Esophagus (tissue), 2 donors: ENCODE results near the gene PUM1. TPM values are rescaled to one million over a fixed set of nuclear protein-coding genes. Genes with fewer than 3 reads are reported as not detected.
"Not testable (repeated sequence)": the region's sequence is repeated elsewhere in the genome, so short reads cannot be mapped to it uniquely, and the experiment has no call there.

Source experiments
- H3K27ac ChIP-seq, 2 donors: one replicate each; pipeline ENCODE4 v1.5.1; 2013; ENCODE audit warnings: low read depth in 2 of 2, mild to moderate bottlenecking in 2 of 2, inconsistent platforms in 1 of 2, low read length in 1 of 2, moderate library complexity in 1 of 2
- H3K27me3 ChIP-seq, 2 donors: one replicate each; pipeline ENCODE4 v1.6.1; 2013; ENCODE audit warnings: low read length in 2 of 2, control low read depth in 1 of 2, mild to moderate bottlenecking in 1 of 2; ENCODE audit not compliant: insufficient read depth in 2 of 2, control insufficient read depth in 1 of 2
- H3K36me3 ChIP-seq, 2 donors: one replicate each; pipeline ENCODE4 v1.6.1; 2013; ENCODE audit warnings: low read length in 1 of 2; ENCODE audit not compliant: control insufficient read depth in 2 of 2, insufficient read depth in 2 of 2
- H3K4me1 ChIP-seq, 2 donors: one replicate each; pipeline ENCODE4 v1.6.1; 2013; ENCODE audit warnings: low read length in 1 of 2; ENCODE audit not compliant: control insufficient read depth in 2 of 2, insufficient read depth in 2 of 2
- H3K4me3 ChIP-seq, 2 donors: one replicate each; pipeline ENCODE4 v1.5.1; 2013; ENCODE audit warnings: low read length in 2 of 2, mild to moderate bottlenecking in 2 of 2, low read depth in 1 of 2, moderate library complexity in 1 of 2
- H3K9me3 ChIP-seq, 2 donors: one replicate each; pipeline ENCODE4 v1.6.1; 2013; ENCODE audit warnings: mild to moderate bottlenecking in 2 of 2, low read depth in 1 of 2, low read length in 1 of 2, moderate library complexity in 1 of 2; ENCODE audit not compliant: control insufficient read depth in 2 of 2, insufficient read depth in 1 of 2
- WGBS, 2 donors: extraction: QIAGEN DNeasy Blood & Tissue Kit; methylation state at CpG; one replicate each; pipeline ENCODE4 v1.1.7; 2013; 5-methylcytosine and 5-hydroxymethylcytosine counted together
- polyA plus RNA-seq, 2 donors: library from polyadenylated mRNA; stranded (reverse); fragments of 200-250 nt; gene quantifications; one replicate each; pipeline ENCODE4 v1.2.3, GENCODE V29; 2013
- donor health status: healthy with polysubstance abuse.
- donor health status: Bipolar disorder and iron deficiency.

Gene PUM1
- polyA plus RNA-seq, 2 donors, result 15.7 to 16.4 TPM

GRCh38 chr1:30974536-30974935, 91.0 kb downstream of the PUM1 start:
- 86 to 90% methylated on average over 4 of the region's 4 CpGs for WGBS, 2 donors
- no peaks in the 10 kb centered on the region for H3K4me1 ChIP-seq

GRCh38 chr1:30972349-30972748, 93.2 kb downstream of the PUM1 start:
- H3K27me3 ChIP-seq, H3K36me3 ChIP-seq, H3K9me3 ChIP-seq, H3K4me3 ChIP-seq, H3K4me1 ChIP-seq, H3K27ac ChIP-seq: not testable (repeated sequence)
- WGBS, 2 donors, result 87 to 95% methylated on average over 4 of the region's 4 CpGs

More at GRCh38 chr1:30974536-30974935, 91.0 kb downstream of the PUM1 start:
- Histone ChIP-seq H3K9me3 (no peaks in the 10 kb centered on the region), H3K27me3 (no peaks in the 10 kb centered on the region), H3K36me3 (peaks cover 4 to 6% of the 10 kb centered on the region in 2 donors), H3K4me3 (no peak overlapping the region), H3K27ac (no peak overlapping the region)

GRCh38 chr1:30971496-30971895, 94.0 kb downstream of the PUM1 start:
- peaks cover 6 to 10% of the 10 kb centered on the region in 2 donors for H3K36me3 ChIP-seq
- H3K27ac ChIP-seq, result no peak overlapping the region
- no peaks in the 10 kb centered on the region for H3K4me1 ChIP-seq
- no peaks in the 10 kb centered on the region for H3K9me3 ChIP-seq
- H3K27me3 ChIP-seq, result no peaks in the 10 kb centered on the region
- 81 to 91% methylated on average over 2 of the region's 2 CpGs for WGBS, 2 donors
- H3K4me3 ChIP-seq, result no peak overlapping the region

- Histone ChIP-seq H3K4me1 (no peaks in the 10 kb centered on the region), H3K27ac (no peak overlapping the region), H3K36me3 (peaks cover 10 to 16% of the 10 kb centered on the region in 2 donors), H3K27me3 (no peaks in the 10 kb centered on the region), H3K9me3 (no peaks in the 10 kb centered on the region), H3K4me3 (no peak overlapping the region)
Measured at GRCh38 chr1:30969903-30970302, 95.6 kb downstream of the PUM1 start.

GRCh38 chr1:30968220-30968971, 97.1 kb downstream of the PUM1 start:
- Histone ChIP-seq H3K4me1 (no peaks in the 10 kb centered on the region), H3K4me3 (no peak overlapping the region), H3K27me3 (no peaks in the 10 kb centered on the region), H3K27ac (no peak overlapping the region), H3K36me3 (peaks cover 14 to 22% of the 10 kb centered on the region in 2 donors), H3K9me3 (no peaks in the 10 kb centered on the region)
- WGBS, 2 donors, result 74 to 81% methylated on average over 8 of the region's 8 CpGs

- no peak overlapping the region for H3K27ac ChIP-seq
- H3K9me3 ChIP-seq, result no peaks in the 10 kb centered on the region
- H3K36me3 ChIP-seq, result peaks cover 17 to 25% of the 10 kb centered on the region in 2 donors
- H3K4me1 ChIP-seq, result no peaks in the 10 kb centered on the region
- no peaks in the 10 kb centered on the region for H3K27me3 ChIP-seq
- H3K4me3 ChIP-seq, result no peak overlapping the region
- WGBS, 2 donors, result 69 to 71% methylated on average over 8 of the region's 8 CpGs
Measured at GRCh38 chr1:30966690-30967369, 98.7 kb downstream of the PUM1 start.

GRCh38 chr1:30965924-30966599, 99.5 kb downstream of the PUM1 start:
- no peaks in the 10 kb centered on the region for H3K9me3 ChIP-seq
- WGBS, 2 donors, result 82 to 84% methylated on average over 8 of the region's 8 CpGs
- H3K4me1 ChIP-seq, result no peaks in the 10 kb centered on the region
- H3K4me3 ChIP-seq, result no peak overlapping the region
- H3K36me3 ChIP-seq, result peaks cover 17 to 25% of the 10 kb centered on the region in 2 donors
- no peaks in the 10 kb centered on the region for H3K27me3 ChIP-seq
- H3K27ac ChIP-seq, result no peak overlapping the region

- WGBS, 2 donors, result 68 to 69% methylated on average over 7 of the region's 7 CpGs
- peaks cover 17 to 24% of the 10 kb centered on the region in 2 donors for H3K36me3 ChIP-seq
- H3K27me3 ChIP-seq, result no peaks in the 10 kb centered on the region
- no peak overlapping the region for H3K4me3 ChIP-seq
- no peaks in the 10 kb centered on the region for H3K9me3 ChIP-seq
- no peak overlapping the region for H3K27ac ChIP-seq
- no peaks in the 10 kb centered on the region for H3K4me1 ChIP-seq
Measured at GRCh38 chr1:30964706-30965105, 100.8 kb downstream of the PUM1 start.

GRCh38 chr1:30962609-30963508, 102.7 kb downstream of the PUM1 start:
- Histone ChIP-seq H3K4me1 (no peaks in the 10 kb centered on the region), H3K27me3 (no peaks in the 10 kb centered on the region), H3K4me3 (no peak overlapping the region), H3K27ac (no peak overlapping the region), H3K9me3 (no peaks in the 10 kb centered on the region), H3K36me3 (peaks cover 12 to 17% of the 10 kb centered on the region in 2 donors)
- WGBS, 2 donors, result 81% methylated on average over 6 of the region's 6 CpGs
